GM12892 (cell line): ENCODE measurements around the gene SEPTIN8.
"Not testable (repeated sequence)": the region's sequence is repeated elsewhere in the genome, so short reads cannot be mapped to it uniquely, and the experiment has no call there.

Experiments
- POLR2A ChIP-seq: IDR thresholded peaks from 2 replicates; pipeline ENCODE4 v1.6.1; 2011; ENCODE audit warnings: low read depth, low read length, control low read depth
- POLR2AphosphoS5 ChIP-seq: IDR thresholded peaks from 2 replicates; pipeline ENCODE4 v1.6.1; 2011; ENCODE audit warnings: low read depth, low read length, control low read depth

DNA sequence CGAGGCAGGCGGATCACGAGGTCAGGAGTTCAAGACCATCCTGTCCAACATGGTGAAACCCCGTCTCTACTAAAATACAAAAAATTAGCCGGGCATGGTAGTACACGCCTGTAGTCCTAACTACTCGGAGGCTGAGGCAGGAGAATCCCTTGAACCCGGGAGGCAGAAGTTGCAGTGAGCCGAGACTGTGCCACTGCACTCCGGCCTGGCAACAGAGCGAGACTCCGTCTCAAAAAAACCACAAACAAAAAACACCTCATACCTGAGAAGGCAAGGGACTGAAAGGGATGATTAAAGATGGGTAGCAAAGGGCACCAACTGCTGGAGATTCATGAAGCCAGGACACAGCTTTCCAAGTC is 29.7 kb upstream of the SEPTIN8 start:
- not testable (repeated sequence) for TF ChIP-seq POLR2AphosphoS5, POLR2A
